Esophagus squamous epithelium (tissue), 5 donors: Measurements from ENCODE around the gene ASPHD2. TPM values are rescaled to one million over a fixed set of nuclear protein-coding genes. Genes with fewer than 3 reads are reported as not detected.

Experiments used
- DNase-seq: peaks from one replicate; lab custom pipeline; 2025; lab: John Stamatoyannopoulos, UW
- H3K27ac ChIP-seq, 4 donors: fragments of 200-600 bp; sonication (generic); one replicate each; pipeline ENCODE4 v1.5.1; 2016 to 2019; ENCODE audit warnings: mild to moderate bottlenecking in 1 of 4
- H3K27me3 ChIP-seq, 4 donors: fragments of 200-600 bp; sonication (generic); 1 replicate in 3 of 4; 2 replicates in 1 of 4; pipeline versions ENCODE4 v1.5.1 to v1.6.0; 2017 to 2021; ENCODE audit warnings: antibody characterized with exemption in 1 of 4
- H3K36me3 ChIP-seq, 3 donors: fragments of 200-600 bp; sonication (generic); one replicate each; pipeline ENCODE4 v1.5.1; 2016 to 2019
- H3K4me1 ChIP-seq, 3 donors: fragments of 200-600 bp; sonication (generic); one replicate each; pipeline ENCODE4 v1.5.1; 2017 to 2019
- H3K4me3 ChIP-seq, 4 donors: fragments of 200-600 bp; sonication (generic); 1 replicate in 3 of 4; 2 replicates in 1 of 4; pipeline ENCODE4 v1.5.1; 2016 to 2019; ENCODE audit warnings: mild to moderate bottlenecking in 2 of 4, moderate library complexity in 1 of 4
- H3K9me3 ChIP-seq, 3 donors: fragments of 200-600 bp; sonication (generic); one replicate each; pipeline ENCODE4 v1.5.1; 2016 to 2019
- CTCF ChIP-seq, 6 experiments: fragments of 450-650 bp in 4 of 6; fragments of 200-600 bp in 2 of 6; sonication (generic) in 2 of 6; IDR thresholded peaks; one replicate each; pipeline ENCODE4 v1.5.1; 2016 to 2019; ENCODE audit warnings: antibody characterized with exemption in 6 of 6, mild to moderate bottlenecking in 4 of 6, moderate library complexity in 4 of 6
- POLR2A ChIP-seq, 4 donors: fragments of 450-650 bp; IDR thresholded peaks; one replicate each; pipeline ENCODE4 v1.6.1; 2017; ENCODE audit warnings: antibody characterized with exemption in 4 of 4, mild to moderate bottlenecking in 4 of 4, moderate library complexity in 3 of 4
- WGBS, 2 donors: methylation state at CpG; one replicate each; pipeline ENCODE4 v1.1.5; 2018; 5-methylcytosine and 5-hydroxymethylcytosine counted together
- intact Hi-C: fragments of 100-400 bp; cut with DNase I; formaldehyde crosslinking; loops from one replicate; pipeline ENCODE4 v1.15.0; 2022
- total RNA-seq, 4 donors: library from RNA; depleted of rRNA; stranded (reverse); fragments of >200 nt; gene quantifications; one replicate each; pipeline ENCODE4 v1.1.0, GENCODE V29; 2016
- donor health status: DM: yes; HTN: yes; CAD: no.

Gene ASPHD2
- total RNA-seq, 4 donors from 2014 or later: 1.3 to 2.1 (median 2.0) TPM

- WGBS, 2 donors: 85% methylated on average over 3 of the region's 3 CpGs
- intact Hi-C loops: no loop called here
Measured at GRCh38 chr22:26432619-26433311, 3.7 kb downstream of the ASPHD2 start.

GRCh38 chr22:26433805-26434204, 4.7 kb downstream of the ASPHD2 start:
- peaks cover 4 to 35% (median 8%) of the 10 kb centered on the region in 3 donors for H3K4me1 ChIP-seq
- intact Hi-C loops: no loop called here
- WGBS, 2 donors: 94 to 95% methylated on average over 4 to 13 of the region's 25 CpGs

More at GRCh38 chr22:26432619-26433311, 3.7 kb downstream of the ASPHD2 start:
- peaks cover 10 to 35% (median 15%) of the 10 kb centered on the region in 3 donors for H3K4me1 ChIP-seq
- no peak for DNase-seq
- TF ChIP-seq POLR2A (IDR thresholded peaks at IDR 0.05) (no peak), CTCF (IDR thresholded peaks at IDR 0.05) (no peak)
- H3K36me3 ChIP-seq: no peaks in the 10 kb centered on the region
- no peak overlapping the region for H3K4me3 ChIP-seq
- no peak overlapping the region for H3K27ac ChIP-seq
- no peaks in the 10 kb centered on the region for H3K9me3 ChIP-seq
- peaks cover 0 to 35% (median 0%) of the 10 kb centered on the region in 4 donors for H3K27me3 ChIP-seq

GRCh38 chr22:26435327-26436093, 6.5 kb downstream of the ASPHD2 start:
- intact Hi-C loops: no loop called here
- no peak for TF ChIP-seq POLR2A (IDR thresholded peaks at IDR 0.05)
- no peak for TF ChIP-seq CTCF (IDR thresholded peaks at IDR 0.05)
- Histone ChIP-seq H3K4me3 (no peak overlapping the region), H3K9me3 (no peaks in the 10 kb centered on the region), H3K36me3 (no peaks in the 10 kb centered on the region), H3K27ac (no peak overlapping the region), H3K4me1 (peaks cover 0 to 34% (median 4%) of the 10 kb centered on the region in 3 donors), H3K27me3 (peaks cover 0 to 19% (median 0%) of the 10 kb centered on the region in 4 donors)
- 72 to 76% methylated on average over 11 of the region's 11 CpGs for WGBS, 2 donors
- DNase-seq: no peak

More at GRCh38 chr22:26433805-26434204, 4.7 kb downstream of the ASPHD2 start:
- H3K27me3 ChIP-seq: peaks cover 0 to 31% (median 0%) of the 10 kb centered on the region in 4 donors
- no peak overlapping the region for H3K4me3 ChIP-seq
- H3K36me3 ChIP-seq: no peaks in the 10 kb centered on the region
- no peak for TF ChIP-seq POLR2A (IDR thresholded peaks at IDR 0.05)
- TF ChIP-seq CTCF (IDR thresholded peaks at IDR 0.05): no peak
- no peaks in the 10 kb centered on the region for H3K9me3 ChIP-seq
- DNase-seq: no peak
- no peak overlapping the region for H3K27ac ChIP-seq

GRCh38 chr22:26436903-26437515, 7.9 kb downstream of the ASPHD2 start:
- Histone ChIP-seq H3K4me1 (peaks cover 0 to 34% (median 4%) of the 10 kb centered on the region in 3 donors), H3K9me3 (no peaks in the 10 kb centered on the region), H3K27ac (peak overlapping the region; percentile 30 to 75 (median 63)), H3K27me3 (peaks cover 0 to 14% (median 0%) of the 10 kb centered on the region in 4 donors), H3K36me3 (no peaks in the 10 kb centered on the region), H3K4me3 (no peak overlapping the region)
- no peak for DNase-seq
- 58 to 63% methylated on average over 6 to 11 of the region's 11 CpGs for WGBS, 2 donors
- no peak for TF ChIP-seq POLR2A (IDR thresholded peaks at IDR 0.05)
- TF ChIP-seq CTCF (IDR thresholded peaks at IDR 0.05): peak in 3 of 6 experiments; percentile 6 to 37 (median 17)
- intact Hi-C loops: no loop called here
